NCI-H1930 (cell line): ENCODE results near the gene TYMS.
A peak's percentile ranks its signal among the peaks of the same experiment; 100 is the strongest.

Source experiments
- DNase-seq, 2 experiments: peaks; one replicate each; lab custom pipeline; 2025; lab: John Stamatoyannopoulos, UW

The TYMS gene

GRCh38 chr18:711657-712400, 54.4 kb downstream of the TYMS start:
- DNase-seq = peak in 1 of 2 experiments; percentile 1

- peak; percentile 50 to 54 for DNase-seq
Measured at GRCh38 chr18:712401-713134, 55.1 kb downstream of the TYMS start, which contains the start of gene ENOSF1. Gene ENOSF1, minus strand, starts transcription at chr18:712630. Its CDS starts 43 bp downstream, at chr18:712587.

GRCh38 chr18:713135-713490, 55.7 kb downstream of the TYMS start:
- no peak for DNase-seq

DNA sequence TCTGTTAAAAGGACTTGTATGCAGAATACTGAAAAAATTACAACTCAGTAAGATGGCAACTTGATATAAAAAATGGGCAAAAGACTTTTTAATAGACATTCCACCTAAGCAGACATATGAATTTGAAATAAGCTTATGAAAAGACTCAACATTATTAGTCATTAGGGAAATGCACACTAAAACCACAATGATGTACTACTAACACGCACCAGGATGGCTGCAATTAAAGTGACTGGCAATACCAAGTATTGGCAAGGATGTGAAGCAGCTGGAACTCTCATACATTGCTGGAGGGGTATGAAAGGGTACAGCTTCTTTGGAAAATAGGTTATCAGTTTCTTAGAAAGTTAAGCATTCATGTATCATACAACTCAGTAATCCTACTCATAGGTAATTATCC, 58.2 kb downstream of the TYMS start:
- DNase-seq = no peak

DNA sequence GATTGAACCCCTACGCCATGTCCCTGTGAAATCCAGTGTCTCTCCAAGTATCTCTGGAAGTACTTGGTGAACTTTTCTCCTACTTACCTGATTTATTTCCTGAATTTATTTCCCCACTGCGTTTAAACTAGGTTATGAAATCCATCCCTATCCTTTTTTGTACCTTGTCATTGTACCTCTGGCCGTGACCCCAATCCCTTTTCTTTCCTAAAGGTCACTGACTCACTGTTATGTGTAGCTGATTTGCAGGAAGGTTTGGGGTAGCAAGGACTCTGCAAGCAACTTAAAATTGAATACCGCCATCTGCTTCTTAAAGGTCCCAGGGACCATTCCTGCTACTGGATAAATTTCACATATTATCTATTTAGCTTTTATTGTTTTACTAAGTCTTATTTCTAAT, 59.5 kb downstream of the TYMS start:
- DNase-seq = no peak
